ENCODE results near the gene NR5A2. TPM values are rescaled to one million over a fixed set of nuclear protein-coding genes. Genes with fewer than 3 reads are reported as not detected.

The NR5A2 gene
- total and polyA plus RNA-seq, 10 donors: 0.02 to 0.63 (median 0.10) TPM; not detected in 3

DNA sequence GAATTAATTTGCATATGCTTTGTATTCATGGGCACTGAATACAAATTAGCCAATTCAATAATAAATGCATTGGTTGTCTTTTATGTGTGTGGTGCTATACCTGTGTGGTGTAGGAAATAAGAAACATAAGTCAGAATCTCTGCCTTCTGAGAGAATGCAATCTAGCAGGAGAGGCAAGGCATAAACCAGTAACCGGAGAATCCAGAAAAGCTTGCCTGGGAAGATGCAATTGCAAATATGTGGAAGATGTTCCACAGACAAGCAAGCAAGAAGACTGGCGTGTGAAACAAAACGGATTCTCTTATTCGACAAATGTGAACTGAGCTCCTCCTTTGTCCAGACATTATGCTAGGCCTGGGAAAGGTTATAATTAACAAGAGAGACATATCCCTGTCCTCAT, 134.3 kb downstream of the NR5A2 start:
- no peaks in the 10 kb centered on the region for H3K36me3 ChIP-seq
- no peak overlapping the region for H3K27ac ChIP-seq
- H3K9me3 ChIP-seq: no peaks in the 10 kb centered on the region
- no peaks in the 10 kb centered on the region for H3K4me1 ChIP-seq
- H3K4me3 ChIP-seq: no peak overlapping the region
- 91 to 98% (median 97%) methylated on average over 4 of the region's 4 CpGs for WGBS, 5 donors
- no peak for TF ChIP-seq POLR2A (IDR thresholded peaks at IDR 0.05)
- no peak for TF ChIP-seq POLR2AphosphoS5 (IDR thresholded peaks at IDR 0.05)
- TF ChIP-seq, protein P1, sequence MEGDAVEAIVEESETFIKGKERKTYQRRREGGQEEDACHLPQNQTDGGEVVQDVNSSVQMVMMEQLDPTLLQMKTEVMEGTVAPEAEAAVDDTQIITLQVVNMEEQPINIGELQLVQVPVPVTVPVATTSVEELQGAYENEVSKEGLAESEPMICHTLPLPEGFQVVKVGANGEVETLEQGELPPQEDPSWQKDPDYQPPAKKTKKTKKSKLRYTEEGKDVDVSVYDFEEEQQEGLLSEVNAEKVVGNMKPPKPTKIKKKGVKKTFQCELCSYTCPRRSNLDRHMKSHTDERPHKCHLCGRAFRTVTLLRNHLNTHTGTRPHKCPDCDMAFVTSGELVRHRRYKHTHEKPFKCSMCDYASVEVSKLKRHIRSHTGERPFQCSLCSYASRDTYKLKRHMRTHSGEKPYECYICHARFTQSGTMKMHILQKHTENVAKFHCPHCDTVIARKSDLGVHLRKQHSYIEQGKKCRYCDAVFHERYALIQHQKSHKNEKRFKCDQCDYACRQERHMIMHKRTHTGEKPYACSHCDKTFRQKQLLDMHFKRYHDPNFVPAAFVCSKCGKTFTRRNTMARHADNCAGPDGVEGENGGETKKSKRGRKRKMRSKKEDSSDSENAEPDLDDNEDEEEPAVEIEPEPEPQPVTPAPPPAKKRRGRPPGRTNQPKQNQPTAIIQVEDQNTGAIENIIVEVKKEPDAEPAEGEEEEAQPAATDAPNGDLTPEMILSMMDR (IDR thresholded peaks at IDR 0.05 in 8 of 11, conservative IDR thresholded peaks at IDR 0.05 in 3 of 11): no peak
- intact Hi-C loops (cut with DNase I; ENCODE audit: low total_unique reads): no loop called here
- H3K27me3 ChIP-seq (replicated peaks in 1 of 7): no peaks in the 10 kb centered on the region
- DNase-seq: no peak

DNA sequence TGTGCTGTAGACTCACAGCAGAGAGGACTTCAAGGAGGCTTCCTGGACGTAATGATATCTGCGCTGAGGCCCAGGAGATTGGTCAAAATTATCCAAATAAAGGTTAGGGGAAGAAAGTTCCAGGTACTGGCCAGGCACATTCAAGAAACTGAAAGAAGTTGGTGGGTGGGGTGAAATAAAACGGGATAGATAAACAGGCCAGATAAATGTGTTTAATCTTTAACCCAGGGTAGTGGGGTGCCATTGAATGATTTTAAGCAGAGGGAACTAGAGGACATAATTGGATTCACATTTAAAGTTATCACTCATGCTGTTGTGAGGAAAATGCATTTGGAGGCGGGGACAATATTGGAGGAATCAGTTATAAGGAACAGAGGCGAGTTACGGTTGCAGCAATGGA, 134.7 kb downstream of the NR5A2 start:
- WGBS, 5 donors: 88 to 98% (median 97%) methylated on average over 6 of the region's 6 CpGs
- Histone ChIP-seq H3K4me1 (no peaks in the 10 kb centered on the region), H3K27ac (no peak overlapping the region), H3K36me3 (no peaks in the 10 kb centered on the region), H3K4me3 (no peak overlapping the region), H3K27me3 (replicated peaks in 1 of 7) (no peaks in the 10 kb centered on the region), H3K9me3 (no peaks in the 10 kb centered on the region)
- intact Hi-C loops (cut with DNase I; ENCODE audit: low total_unique reads): no loop called here
- TF ChIP-seq, protein P1 (IDR thresholded peaks at IDR 0.05 in 8 of 11, conservative IDR thresholded peaks at IDR 0.05 in 3 of 11): no peak
- TF ChIP-seq POLR2AphosphoS5 (IDR thresholded peaks at IDR 0.05) (no peak), POLR2A (IDR thresholded peaks at IDR 0.05) (no peak)
- no peak for DNase-seq

DNA sequence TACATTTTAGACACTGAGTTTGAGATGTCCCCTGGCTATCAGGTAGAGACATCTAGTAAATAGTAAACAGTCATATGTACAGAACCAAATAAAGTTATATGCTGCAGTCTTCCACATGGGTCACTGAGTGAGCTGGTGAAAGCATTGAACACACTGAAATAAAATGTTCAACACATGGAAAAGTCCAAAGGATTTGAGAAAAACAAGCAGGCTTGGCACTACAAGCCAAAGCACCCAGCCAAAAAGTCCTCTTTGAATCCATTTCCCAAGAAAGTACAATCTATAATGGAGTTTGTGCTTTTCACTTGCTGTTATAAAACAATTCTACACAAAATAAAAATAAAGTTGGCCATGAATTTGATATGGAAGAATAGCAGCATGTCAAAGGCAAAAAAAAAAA, 135.4 kb downstream of the NR5A2 start:
- Histone ChIP-seq H3K4me1 (no peaks in the 10 kb centered on the region), H3K9me3 (no peaks in the 10 kb centered on the region), H3K36me3 (no peaks in the 10 kb centered on the region), H3K4me3 (no peak overlapping the region), H3K27me3 (replicated peaks in 1 of 7) (no peaks in the 10 kb centered on the region), H3K27ac (no peak overlapping the region)
- no peak for TF ChIP-seq POLR2A (IDR thresholded peaks at IDR 0.05)
- TF ChIP-seq, protein P1 (IDR thresholded peaks at IDR 0.05 in 8 of 11, conservative IDR thresholded peaks at IDR 0.05 in 3 of 11): no peak
- TF ChIP-seq POLR2AphosphoS5 (IDR thresholded peaks at IDR 0.05): no peak
- DNase-seq: no peak
- intact Hi-C loops (cut with DNase I; ENCODE audit: low total_unique reads): no loop called here

DNA sequence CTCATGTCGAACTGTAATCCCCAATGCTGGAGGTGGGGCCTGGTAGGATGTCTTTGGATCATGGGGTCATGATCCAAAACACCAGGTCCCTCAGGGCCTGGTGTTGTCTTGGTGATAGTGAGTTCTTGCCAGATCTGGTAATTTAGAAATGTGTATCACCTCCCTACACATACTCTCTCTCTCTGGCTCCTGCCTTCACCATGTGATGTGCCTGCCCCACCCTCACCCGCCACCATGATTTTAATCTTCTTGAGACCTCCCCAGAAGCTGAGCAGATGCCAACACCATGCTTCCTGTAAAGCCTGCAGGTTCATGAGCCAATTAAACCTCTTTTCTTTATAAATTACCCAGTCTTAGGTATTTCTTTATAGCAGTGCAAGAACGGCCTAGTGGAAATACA, 136.4 kb downstream of the NR5A2 start:
- no peak for DNase-seq
- no peaks in the 10 kb centered on the region for H3K4me1 ChIP-seq
- intact Hi-C loops (cut with DNase I; ENCODE audit: low total_unique reads): no loop called here
- 94 to 97% (median 96%) methylated on average over 3 of the region's 3 CpGs for WGBS, 5 donors
- no peak overlapping the region for H3K4me3 ChIP-seq
- no peaks in the 10 kb centered on the region for H3K36me3 ChIP-seq
- no peaks in the 10 kb centered on the region for H3K27me3 ChIP-seq (replicated peaks in 1 of 7)
- TF ChIP-seq POLR2AphosphoS5 (IDR thresholded peaks at IDR 0.05): no peak
- TF ChIP-seq, protein P1 (IDR thresholded peaks at IDR 0.05 in 8 of 11, conservative IDR thresholded peaks at IDR 0.05 in 3 of 11): no peak
- no peak for TF ChIP-seq POLR2A (IDR thresholded peaks at IDR 0.05)
- no peaks in the 10 kb centered on the region for H3K9me3 ChIP-seq
- H3K27ac ChIP-seq: no peak overlapping the region
